Measurements from ENCODE around the gene ARHGEF18. TPM values are rescaled to one million over a fixed set of nuclear protein-coding genes. Genes with fewer than 3 reads are reported as not detected.
A peak's percentile ranks its signal among the peaks of the same experiment; 100 is the strongest.
"Not testable (repeated sequence)": the region's sequence is repeated elsewhere in the genome, so short reads cannot be mapped to it uniquely, and the experiment has no call there.

ARHGEF18 gene
- total RNA-seq (2014; rRNA removed; shearing (Covaris generic)): 18.4 and 19.2 TPM in 2 replicates

DNA sequence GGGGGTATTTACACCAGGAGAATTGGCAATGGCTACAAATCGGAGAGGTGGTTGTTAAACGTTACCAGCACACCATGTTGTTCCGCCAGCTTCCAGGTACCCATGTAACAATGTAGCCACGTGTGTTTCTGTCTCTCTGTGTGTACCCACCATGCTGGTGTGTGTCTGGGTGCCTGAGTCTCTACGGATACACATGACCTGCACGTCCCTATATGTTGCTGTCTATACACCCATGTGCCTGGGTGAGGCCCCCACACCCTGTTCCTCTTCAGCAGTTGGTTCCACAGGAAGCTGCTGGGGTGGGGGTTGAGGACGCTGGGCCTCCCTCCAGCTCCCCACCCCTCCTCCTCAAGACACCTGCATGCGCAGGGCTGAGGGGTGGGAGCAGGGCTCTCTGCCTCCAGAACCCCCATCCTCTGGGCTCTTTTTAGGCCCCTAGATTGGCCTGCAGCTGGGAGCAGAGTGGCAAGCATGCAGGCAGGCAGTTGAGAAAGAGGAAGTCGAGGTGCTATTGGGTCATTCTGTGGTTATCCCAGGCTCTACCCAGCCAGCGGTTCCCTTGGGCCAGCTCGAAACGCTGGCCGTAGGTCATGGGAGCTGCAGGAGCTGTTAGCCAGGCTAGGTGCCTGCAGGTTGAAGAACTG is at the start of gene ARHGEF18:
Gene ARHGEF18 (plus strand): TSS at position 351 of the 644 bp plus-strand sequence. CDS start 13,954 bp downstream, outside the sequence.
- DNase-seq: no peak
- Histone ChIP-seq H3K36me3 (no peaks in the 10 kb centered on the region), H3K27ac (no peak within 1 kb of the TSS), H3K9me3 (replicated peaks) (no peaks in the 10 kb centered on the region), H3K4me1 (no peaks in the 10 kb centered on the region), H3K27me3 (no peaks in the 10 kb centered on the region), H3K4me3 (no peak within 1 kb of the TSS)

DNA sequence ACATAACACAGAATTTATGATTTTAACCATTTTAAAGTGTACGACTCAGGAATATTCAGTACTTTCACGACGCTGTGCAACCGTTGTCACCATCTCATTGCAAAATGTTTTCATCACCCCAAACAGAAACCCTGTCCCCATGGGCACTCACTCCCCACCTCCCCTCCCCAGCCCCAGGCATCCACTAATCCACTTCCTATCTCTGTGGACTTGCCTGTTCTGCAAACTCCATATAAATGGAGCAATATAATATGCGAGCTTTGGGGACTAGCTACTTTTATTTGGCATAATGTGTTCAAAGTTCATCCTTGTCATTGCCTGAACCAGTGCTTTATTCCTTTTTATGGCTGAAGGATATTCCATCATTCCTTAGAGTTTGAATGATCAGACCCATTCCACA is 47.2 kb upstream of the ARHGEF18 start:
- H3K4me3 ChIP-seq: no peak overlapping the region
- H3K27me3 ChIP-seq: no peaks in the 10 kb centered on the region
- no peaks in the 10 kb centered on the region for H3K36me3 ChIP-seq
- DNase-seq: no peak
- no peaks in the 10 kb centered on the region for H3K4me1 ChIP-seq
- H3K9me3 ChIP-seq (replicated peaks): no peaks in the 10 kb centered on the region
- no peak overlapping the region for H3K27ac ChIP-seq

DNA sequence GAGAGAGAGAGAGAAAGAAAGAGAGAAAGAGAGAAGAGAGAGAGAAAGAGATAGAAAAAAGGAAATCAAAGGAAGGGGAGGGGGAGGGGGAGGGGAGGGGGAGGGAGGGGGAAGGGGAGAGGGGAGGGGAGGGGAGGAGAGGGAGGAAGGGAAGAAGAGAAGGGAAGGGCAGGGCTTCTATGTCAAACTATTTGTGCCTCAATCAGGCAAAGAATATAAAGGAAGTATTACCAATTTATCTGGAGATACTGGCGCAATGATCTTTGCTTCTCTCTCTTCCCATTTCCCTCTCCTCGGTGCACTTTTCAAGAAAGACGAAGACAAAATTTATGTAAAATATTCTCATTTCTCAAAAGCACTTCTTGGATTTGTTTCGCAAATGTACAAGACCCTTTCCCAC is 45.3 kb upstream of the ARHGEF18 start:
- H3K36me3 ChIP-seq: no peaks in the 10 kb centered on the region
- H3K27me3 ChIP-seq: no peaks in the 10 kb centered on the region
- H3K4me1 ChIP-seq: no peaks in the 10 kb centered on the region
- no peaks in the 10 kb centered on the region for H3K9me3 ChIP-seq (replicated peaks)
- H3K27ac ChIP-seq: no peak overlapping the region
- DNase-seq: no peak
- no peak overlapping the region for H3K4me3 ChIP-seq

DNA sequence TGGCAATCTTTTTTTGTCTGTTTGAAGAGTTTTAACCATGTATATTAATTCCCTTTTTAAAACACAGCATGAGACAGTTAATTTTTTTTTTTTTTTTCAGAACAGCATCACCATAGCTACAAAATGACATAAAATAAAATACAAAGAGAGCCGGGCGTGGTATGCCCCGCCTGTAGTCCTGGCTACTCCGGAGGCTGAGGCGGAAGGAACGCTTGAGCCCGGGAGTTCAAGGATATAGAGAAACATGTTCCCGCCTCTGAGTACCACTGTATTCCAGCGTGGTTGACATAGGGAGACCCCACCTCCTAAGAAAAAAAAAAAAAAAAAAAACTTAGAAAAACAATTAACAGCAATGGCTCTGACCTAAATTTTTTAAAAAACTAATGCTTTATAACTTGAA is 44.5 kb upstream of the ARHGEF18 start:
- no peaks in the 10 kb centered on the region for H3K9me3 ChIP-seq (replicated peaks)
- no peaks in the 10 kb centered on the region for H3K27me3 ChIP-seq
- DNase-seq: no peak
- no peaks in the 10 kb centered on the region for H3K36me3 ChIP-seq
- H3K4me3 ChIP-seq: no peak overlapping the region
- no peaks in the 10 kb centered on the region for H3K4me1 ChIP-seq
- no peak overlapping the region for H3K27ac ChIP-seq

DNA sequence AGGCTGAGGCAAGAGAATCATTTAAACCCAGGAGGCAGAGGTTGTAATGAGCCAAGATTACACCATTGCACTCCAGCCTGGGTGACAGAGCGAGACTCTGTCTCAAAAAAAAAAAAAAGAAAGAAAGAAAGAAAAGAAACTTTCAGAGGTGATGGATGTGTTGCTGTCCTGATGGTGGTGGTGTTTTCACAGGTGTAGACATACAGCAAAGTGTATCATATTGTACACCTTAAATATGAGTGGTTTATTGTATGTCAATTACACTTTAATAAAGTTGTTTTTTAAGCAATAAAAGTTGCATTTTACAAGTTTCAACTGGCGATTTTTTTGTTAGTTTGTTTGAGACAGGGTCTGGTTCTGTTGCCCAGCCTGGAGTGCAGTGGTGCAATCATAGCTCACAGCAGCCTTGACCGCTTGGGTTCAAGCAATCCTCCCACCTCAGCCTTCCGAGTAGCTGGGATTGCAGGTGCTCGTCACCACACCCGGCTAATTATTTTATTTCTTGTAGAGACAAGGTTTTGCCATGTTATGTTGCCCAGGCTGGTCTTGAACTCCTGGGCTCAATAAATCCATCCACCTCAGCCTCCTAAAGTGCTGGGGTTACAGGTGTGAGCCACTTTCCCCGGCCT is 41.0 kb upstream of the ARHGEF18 start:
- Histone ChIP-seq H3K36me3 (no peaks in the 10 kb centered on the region), H3K27me3 (no peaks in the 10 kb centered on the region), H3K9me3 (replicated peaks) (no peaks in the 10 kb centered on the region), H3K27ac (no peak overlapping the region), H3K4me3 (no peak overlapping the region), H3K4me1 (no peaks in the 10 kb centered on the region)
- no peak for DNase-seq

DNA sequence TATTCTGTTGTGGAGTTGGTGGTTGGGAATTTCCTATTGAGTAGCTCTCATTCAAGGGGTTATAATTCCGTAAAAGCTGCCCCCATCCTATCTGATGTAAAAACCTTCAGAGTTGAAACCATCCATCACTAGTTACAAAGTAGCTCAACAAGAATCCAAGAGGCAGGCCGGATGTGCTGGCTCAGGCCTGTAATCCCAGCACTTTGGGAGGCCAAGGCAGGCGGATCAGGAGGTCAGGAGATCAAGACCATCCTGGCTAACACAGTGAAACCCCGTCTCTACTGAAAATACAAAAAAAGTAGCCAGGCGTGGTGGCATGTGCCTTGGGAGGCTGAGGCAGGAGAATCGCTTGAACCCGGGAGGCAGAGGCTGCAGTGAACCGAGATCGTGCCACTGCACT is 40.4 kb upstream of the ARHGEF18 start:
- not testable (repeated sequence) for H3K9me3 ChIP-seq (replicated peaks); H3K27ac ChIP-seq; H3K4me1 ChIP-seq; H3K36me3 ChIP-seq; H3K4me3 ChIP-seq; DNase-seq; H3K27me3 ChIP-seq

DNA sequence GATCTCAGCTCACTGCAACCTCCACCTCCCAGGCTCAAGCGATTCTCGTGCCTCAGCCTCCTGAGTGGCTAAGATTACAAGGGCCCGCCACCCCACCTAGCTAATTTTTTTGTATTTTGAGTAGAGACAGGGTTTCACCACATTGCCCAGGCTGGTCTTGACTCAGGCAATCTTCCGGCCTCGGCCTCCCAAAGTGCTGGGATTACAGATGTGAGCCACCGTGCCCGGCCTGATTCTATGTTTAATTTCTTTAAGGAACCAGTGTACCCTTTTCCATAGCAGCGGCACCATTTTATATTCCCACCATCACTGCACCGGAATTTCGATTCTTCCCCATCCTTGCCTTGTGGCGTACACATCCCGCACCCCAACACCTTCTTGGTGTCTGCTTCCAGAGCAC is 36.8 kb upstream of the ARHGEF18 start:
- no peaks in the 10 kb centered on the region for H3K9me3 ChIP-seq (replicated peaks)
- no peaks in the 10 kb centered on the region for H3K4me1 ChIP-seq
- no peaks in the 10 kb centered on the region for H3K27me3 ChIP-seq
- DNase-seq: no peak
- no peak overlapping the region for H3K27ac ChIP-seq
- H3K4me3 ChIP-seq: no peak overlapping the region
- no peaks in the 10 kb centered on the region for H3K36me3 ChIP-seq

DNA sequence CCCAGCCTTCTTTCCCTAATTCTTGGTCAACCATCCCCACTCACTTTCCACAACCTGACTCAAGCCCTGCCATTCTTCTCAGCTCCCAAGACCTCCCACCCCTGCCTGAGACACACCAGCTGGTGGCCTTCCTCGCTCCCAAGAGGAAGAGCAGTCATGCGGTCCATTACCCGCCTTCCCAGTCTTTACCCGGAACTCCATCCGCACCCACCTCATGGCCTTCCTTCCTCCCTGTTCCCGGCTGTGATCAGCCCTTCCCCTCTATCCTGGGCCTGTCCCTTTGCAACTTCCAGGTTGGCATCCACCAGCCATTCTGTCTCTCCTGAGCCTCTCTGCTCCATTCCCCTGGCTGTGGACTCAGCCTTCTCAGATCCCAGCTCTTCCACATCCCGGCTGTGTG is 35.9 kb upstream of the ARHGEF18 start:
- H3K4me1 ChIP-seq: no peaks in the 10 kb centered on the region
- no peaks in the 10 kb centered on the region for H3K27me3 ChIP-seq
- no peaks in the 10 kb centered on the region for H3K36me3 ChIP-seq
- no peak overlapping the region for H3K4me3 ChIP-seq
- H3K9me3 ChIP-seq (replicated peaks): no peaks in the 10 kb centered on the region
- no peak for DNase-seq
- H3K27ac ChIP-seq: no peak overlapping the region

DNA sequence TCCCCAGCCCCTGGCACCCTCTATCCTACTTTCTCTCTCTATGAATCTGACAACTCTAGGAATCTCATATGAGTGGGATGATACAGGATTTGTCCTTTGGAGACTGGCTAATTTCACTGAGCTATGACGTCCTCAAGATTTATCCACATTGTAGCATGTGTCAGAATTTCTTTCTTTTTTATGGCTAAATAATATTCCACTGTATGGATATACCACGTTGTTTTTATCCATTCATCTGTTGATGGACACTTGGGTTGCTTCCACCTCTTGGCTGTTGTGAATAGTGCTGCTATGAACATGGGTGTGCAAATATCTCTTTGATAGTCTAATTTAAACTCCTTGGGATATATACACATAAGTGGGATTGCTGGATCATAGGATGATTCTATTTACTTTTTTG is 30.6 kb upstream of the ARHGEF18 start:
- H3K36me3 ChIP-seq: no peaks in the 10 kb centered on the region
- no peaks in the 10 kb centered on the region for H3K4me1 ChIP-seq
- H3K9me3 ChIP-seq (replicated peaks): no peaks in the 10 kb centered on the region
- no peak for DNase-seq
- no peak overlapping the region for H3K4me3 ChIP-seq
- H3K27me3 ChIP-seq: no peaks in the 10 kb centered on the region
- no peak overlapping the region for H3K27ac ChIP-seq

DNA sequence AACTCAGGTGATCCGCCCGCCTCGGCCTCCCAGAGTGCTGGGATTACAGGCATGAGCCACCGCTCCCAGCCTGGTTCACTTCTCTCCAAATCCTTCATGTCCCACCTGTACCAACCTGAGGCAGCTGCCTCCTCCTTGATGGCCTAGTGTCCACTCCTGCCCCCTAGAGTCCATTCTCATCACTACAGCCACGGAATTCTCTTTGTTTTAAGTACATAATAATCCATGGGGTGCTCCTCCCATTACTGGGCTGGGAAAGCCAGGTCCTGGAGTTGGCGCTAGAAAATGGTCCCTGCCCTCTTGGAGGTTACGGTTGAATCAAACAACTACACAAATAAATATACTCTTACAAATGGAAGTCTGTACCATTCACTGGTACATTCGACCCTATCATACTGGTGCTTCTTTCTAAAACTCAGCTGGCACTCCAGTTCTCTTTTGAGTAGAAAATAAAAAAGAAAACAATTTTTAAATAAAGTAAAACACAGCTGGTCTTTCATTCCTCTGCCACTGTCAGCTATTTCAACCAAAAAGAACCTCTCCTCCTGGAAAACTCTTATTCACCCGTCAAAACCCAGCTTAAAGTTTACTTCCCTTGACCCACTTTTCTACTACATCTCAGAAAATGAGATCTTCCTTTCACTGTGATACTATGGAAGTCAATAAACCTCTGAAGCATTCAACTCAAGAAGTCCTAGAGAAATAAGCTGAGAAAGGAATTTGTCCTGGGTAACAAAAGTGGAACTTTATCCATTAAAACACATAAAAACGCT is 22.4 kb upstream of the ARHGEF18 start:
- H3K9me3 ChIP-seq (replicated peaks): no peaks in the 10 kb centered on the region
- H3K27ac ChIP-seq: no peak overlapping the region
- H3K27me3 ChIP-seq: no peaks in the 10 kb centered on the region
- peak; percentile 13 to 54 for DNase-seq
- no peaks in the 10 kb centered on the region for H3K36me3 ChIP-seq
- H3K4me1 ChIP-seq: no peaks in the 10 kb centered on the region
- no peak overlapping the region for H3K4me3 ChIP-seq

DNA sequence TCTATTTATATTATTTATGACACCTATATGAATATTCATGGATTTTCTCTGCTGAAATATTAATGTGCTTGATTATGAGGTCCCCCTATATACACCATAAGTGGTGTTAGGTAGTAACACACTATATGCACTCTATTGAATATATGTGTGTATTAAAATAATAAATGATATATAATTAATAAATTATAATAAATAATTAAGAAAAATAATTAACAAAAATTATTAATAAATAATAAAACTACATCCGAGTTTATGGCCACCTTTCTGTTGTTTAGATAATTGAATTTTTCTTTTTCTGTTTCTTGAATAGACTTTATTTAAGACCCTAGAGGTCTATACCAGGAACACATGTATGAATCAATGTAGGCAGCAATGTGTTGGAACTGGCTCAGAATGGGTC is 20.9 kb upstream of the ARHGEF18 start:
- DNase-seq: no peak
- H3K9me3 ChIP-seq (replicated peaks): no peaks in the 10 kb centered on the region
- no peak overlapping the region for H3K4me3 ChIP-seq
- no peaks in the 10 kb centered on the region for H3K4me1 ChIP-seq
- no peaks in the 10 kb centered on the region for H3K27me3 ChIP-seq
- no peaks in the 10 kb centered on the region for H3K36me3 ChIP-seq
- no peak overlapping the region for H3K27ac ChIP-seq

DNA sequence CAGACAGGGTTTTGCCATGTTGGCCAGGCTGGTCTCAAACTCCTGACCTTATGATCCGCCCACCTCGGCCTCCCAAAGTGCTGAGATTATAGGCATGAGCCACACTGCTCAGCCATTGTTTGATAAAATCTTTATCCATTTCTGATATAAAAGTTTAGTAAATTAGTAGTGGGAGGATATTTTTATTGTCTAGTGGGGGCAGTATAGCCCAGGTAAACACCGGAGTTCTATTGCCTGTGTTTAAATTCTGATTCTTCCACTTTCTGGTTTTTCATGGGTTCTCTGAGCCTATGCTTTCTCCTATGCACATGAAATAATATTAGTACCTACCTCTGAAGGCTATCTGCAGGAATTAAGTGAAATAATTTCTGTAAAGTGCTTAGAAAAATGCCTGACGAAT is 20.1 kb upstream of the ARHGEF18 start:
- Histone ChIP-seq H3K27me3 (no peaks in the 10 kb centered on the region), H3K4me1 (no peaks in the 10 kb centered on the region), H3K27ac (no peak overlapping the region), H3K4me3 (no peak overlapping the region), H3K9me3 (replicated peaks) (no peaks in the 10 kb centered on the region), H3K36me3 (no peaks in the 10 kb centered on the region)
- DNase-seq: no peak

DNA sequence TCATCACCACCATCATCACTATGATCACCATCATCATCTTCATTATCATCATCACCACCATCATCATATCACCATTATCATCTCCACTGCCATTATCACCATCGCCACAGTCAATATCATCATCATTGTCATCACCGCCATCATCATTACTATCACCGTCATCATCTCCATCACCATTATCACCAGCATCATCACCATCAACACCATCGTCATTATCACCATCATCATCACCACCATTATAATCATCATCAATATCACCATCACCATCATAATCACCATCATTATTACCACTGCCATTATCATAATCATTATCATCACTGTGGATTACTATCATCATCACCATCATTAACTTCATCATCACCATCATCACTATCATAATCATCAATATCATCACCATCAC is 17.3 kb upstream of the ARHGEF18 start:
- Histone ChIP-seq H3K27ac (no peak overlapping the region), H3K9me3 (replicated peaks) (no peaks in the 10 kb centered on the region), H3K36me3 (no peaks in the 10 kb centered on the region), H3K4me3 (no peak overlapping the region), H3K27me3 (no peaks in the 10 kb centered on the region), H3K4me1 (no peaks in the 10 kb centered on the region)
- DNase-seq: no peak

DNA sequence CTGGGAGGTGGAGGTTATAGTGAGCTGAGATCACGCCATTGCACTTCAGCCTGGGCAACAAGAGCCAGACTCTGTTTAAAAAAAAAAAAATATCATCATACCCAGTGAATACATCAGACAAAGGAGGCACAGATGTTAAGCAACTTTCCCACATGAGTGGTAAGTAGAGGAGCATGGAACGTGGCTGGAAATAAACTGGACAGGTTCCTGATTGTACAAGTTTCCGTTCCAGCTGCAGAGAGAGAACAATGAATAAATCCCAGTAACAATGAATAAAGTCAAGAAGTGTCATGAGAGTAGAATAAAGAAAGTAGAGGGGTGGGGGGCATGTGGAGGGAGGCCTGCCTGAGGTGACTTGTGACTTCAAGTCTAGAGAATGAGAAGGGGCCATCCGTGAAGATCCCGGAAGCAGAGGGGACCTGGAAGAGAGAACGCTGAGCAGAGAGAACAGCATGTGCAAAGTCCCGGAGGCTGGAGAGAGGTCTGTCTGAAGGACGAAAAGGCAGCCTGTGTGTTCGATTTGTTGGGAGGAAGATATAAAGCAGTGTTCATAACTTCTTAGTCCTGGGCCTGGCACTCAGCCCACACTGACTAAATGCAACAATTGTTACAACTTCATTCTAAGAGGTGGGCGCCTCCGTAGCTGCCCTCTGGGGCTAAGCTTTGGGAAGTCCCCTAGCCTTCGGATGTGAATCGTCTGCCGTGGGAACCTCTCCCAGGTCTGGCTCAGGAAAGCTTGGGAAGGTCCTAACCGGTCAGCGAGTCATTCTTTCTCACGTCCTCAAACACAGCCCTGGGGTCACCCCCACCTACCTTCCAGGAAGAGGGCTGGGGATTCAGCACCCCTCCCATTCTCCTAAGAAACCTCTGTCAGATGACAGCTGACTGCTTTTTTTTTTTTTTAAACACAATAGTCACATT is 15.3 kb upstream of the ARHGEF18 start:
- no peak for DNase-seq
- Histone ChIP-seq H3K9me3 (replicated peaks) (no peaks in the 10 kb centered on the region), H3K4me3 (no peak overlapping the region), H3K27ac (no peak overlapping the region), H3K36me3 (no peaks in the 10 kb centered on the region), H3K27me3 (no peaks in the 10 kb centered on the region; the same call in 1 of the 2 replicates), H3K4me1 (no peaks in the 10 kb centered on the region)
